Activated CD4-positive, alpha-beta T cell treated with anti-CD3 and anti-CD28 coated beads, Interleukin-2, Interleukin-4, amounts not matched to agents 100 ng/mL and 50 ng/mL, durations not matched to agents 16 hours and 8 hours (primary cell): ENCODE measurements around the gene MINDY2.
A peak's percentile ranks its signal among the peaks of the same experiment; 100 is the strongest.

Source experiments
- DNase-seq: peaks from one replicate; pipeline ENCODE4 v3.0.0-alpha.2; 2020; ENCODE audit warnings: low spot score

The MINDY2 gene, protein sequence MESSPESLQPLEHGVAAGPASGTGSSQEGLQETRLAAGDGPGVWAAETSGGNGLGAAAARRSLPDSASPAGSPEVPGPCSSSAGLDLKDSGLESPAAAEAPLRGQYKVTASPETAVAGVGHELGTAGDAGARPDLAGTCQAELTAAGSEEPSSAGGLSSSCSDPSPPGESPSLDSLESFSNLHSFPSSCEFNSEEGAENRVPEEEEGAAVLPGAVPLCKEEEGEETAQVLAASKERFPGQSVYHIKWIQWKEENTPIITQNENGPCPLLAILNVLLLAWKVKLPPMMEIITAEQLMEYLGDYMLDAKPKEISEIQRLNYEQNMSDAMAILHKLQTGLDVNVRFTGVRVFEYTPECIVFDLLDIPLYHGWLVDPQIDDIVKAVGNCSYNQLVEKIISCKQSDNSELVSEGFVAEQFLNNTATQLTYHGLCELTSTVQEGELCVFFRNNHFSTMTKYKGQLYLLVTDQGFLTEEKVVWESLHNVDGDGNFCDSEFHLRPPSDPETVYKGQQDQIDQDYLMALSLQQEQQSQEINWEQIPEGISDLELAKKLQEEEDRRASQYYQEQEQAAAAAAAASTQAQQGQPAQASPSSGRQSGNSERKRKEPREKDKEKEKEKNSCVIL

DNA sequence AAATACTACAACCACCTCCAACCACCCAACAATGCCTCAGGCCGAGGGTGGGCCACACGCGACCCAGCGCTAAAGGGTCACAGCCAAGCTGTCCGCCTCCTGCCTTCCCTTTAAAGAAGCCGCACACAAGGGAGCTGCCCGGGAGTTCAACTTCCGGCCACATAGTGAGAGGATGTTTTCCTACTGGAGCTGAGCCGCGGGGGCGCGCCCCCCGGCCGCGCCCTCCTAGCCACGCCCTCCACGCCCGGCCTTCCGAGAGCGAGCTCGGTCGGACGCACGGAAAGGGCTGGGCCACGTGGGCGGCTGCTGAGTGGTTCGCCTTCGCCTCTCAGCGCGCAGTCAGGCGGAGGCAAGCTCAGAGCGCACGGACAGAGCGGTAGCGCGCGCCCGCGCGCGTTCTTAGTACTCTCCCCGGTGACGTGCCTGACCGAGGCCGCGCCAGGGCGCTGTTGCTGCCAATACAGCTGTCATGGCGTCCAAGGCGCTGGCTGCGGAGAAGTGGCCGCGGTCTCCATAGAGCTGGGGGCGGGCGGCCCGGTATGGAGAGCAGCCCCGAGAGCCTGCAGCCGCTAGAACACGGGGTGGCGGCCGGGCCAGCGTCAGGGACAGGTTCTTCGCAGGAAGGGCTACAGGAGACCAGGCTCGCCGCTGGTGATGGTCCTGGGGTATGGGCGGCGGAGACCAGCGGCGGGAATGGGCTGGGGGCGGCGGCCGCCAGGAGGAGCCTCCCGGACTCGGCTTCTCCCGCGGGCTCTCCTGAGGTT lies at the start of gene MINDY2:
Gene MINDY2 (plus strand): TSS at position 446 of the 764 bp plus-strand sequence. CDS start 94 bp downstream, at position 540.
- peak; percentile 97 for DNase-seq

DNA sequence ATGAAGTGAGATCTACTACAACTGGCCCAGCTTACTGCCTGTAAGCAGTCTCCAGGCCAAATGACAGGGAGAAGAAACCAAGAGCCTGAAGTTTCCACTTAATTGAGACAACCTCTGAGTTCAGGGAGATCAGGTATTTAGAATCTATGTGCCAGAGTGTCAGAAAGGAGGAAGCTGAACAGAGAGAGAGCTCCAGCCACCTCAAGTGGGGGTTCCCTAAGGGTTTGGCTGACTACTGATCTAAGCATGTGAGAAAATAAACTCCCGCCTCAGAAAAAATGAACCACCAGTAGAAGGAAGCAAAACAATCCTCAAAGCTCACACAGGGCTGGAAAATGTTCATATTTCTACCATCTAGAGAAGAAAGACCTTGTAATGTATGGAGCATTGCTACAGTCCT lies 46.6 kb upstream of the MINDY2 start:
- no peak for DNase-seq

DNA sequence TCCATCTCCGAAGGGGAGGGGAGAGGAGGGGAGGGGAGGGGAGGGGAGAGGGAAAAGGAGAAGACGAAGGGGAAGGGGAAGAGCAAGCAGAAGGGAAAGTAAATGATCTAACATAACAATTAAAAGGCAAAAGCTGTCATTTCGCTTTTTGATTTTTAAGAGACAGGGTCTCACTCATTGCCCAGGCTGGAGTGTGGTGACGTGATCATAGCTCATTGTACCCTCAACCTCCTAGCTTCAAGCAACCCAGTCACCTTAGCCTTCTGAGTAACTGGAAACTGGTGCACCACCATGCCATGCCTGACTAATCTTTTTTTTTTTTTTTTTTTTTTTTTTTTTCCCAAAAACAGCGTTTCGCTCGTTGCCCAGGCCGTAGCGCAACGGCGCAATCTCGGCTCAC lies 44.2 kb upstream of the MINDY2 start:
- no peak for DNase-seq

DNA sequence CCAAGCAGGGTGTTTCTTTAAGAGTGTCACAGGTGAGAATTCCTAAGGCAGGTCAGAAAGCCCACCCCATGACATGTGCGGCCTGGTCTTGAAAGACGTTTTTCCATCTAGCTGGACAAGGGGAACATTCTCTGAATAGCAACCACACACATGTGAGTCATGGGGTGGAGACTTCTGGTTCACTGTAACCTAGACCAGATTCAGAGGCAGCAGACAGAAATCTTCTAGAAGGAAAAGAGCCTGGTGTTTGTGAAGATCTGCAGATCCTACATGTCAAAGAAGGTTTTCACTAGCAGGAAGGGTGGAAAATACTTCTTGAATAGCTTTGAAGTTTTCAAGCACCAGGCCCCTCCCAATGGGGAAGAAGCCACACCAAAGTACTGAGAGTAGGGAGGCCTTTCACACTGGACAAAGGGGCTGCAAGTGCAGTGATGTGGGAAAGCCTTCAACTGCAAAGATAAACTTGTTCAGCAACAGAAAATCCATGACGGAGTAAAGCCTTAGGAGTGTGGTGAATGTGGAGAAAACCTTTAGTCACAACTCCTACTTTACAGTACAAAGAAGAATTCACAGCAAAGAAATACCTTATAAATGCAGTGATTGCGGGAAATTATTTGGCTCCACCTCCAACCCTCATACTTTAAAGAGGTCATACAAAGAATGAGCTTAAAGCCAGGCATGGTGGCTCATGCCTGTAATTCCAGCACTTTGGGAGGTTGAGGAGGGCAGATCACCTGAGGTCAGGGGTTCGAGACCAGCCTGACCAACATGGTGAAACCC lies 39.2 kb upstream of the MINDY2 start:
- DNase-seq = no peak

DNA sequence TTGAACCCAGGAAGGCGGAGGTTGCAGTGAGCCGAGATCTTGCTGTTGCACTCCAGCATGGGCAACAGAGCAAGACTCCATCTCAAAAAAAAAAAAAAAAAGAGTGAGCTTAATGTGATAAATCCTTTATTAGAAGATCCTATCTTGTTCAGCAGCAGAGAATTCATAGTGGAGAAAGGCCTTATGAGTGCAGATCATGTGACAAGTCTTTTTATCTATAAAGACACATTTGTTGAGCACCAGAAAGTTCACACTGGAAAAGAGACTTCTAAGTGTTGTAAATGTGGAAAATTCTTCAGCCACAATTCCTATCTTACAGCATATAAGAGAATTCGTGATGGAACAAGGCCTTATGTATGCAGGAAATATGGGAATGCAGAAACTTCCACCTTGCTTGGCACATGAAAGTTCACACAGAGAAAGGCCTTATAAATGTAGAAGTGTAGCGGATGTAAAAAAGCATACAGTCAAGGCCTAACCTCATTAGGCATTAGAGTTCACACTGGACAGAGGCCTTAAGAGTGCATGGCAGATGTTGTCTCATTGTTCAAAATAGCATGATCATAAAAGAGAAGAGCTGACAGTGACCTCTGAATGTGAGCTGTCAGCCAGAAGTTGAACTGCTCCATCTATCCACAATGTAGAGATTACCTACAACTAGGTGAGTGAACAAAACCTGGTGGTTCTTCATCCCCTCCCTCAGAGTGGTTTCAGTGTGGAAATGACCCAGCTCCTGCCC lies 38.3 kb upstream of the MINDY2 start:
- no peak for DNase-seq

DNA sequence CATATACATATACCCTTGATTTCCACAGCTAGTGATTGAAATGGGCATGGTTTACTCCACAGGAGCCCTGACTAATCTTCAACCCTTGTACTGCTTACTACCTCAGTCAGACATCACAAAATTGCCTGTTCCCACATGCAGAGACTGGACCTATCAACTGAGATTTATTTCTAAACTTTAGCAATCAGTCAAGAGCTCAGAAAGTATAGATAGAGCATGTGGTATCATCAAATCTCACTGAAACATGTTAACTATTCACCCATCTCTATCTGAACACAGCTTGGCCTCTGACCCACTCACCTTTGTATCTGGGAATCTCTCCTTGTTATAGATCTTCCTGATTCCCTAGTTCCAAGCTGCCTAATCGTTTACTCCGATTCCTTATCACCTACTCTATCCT lies 36.2 kb upstream of the MINDY2 start:
- no peak for DNase-seq

DNA sequence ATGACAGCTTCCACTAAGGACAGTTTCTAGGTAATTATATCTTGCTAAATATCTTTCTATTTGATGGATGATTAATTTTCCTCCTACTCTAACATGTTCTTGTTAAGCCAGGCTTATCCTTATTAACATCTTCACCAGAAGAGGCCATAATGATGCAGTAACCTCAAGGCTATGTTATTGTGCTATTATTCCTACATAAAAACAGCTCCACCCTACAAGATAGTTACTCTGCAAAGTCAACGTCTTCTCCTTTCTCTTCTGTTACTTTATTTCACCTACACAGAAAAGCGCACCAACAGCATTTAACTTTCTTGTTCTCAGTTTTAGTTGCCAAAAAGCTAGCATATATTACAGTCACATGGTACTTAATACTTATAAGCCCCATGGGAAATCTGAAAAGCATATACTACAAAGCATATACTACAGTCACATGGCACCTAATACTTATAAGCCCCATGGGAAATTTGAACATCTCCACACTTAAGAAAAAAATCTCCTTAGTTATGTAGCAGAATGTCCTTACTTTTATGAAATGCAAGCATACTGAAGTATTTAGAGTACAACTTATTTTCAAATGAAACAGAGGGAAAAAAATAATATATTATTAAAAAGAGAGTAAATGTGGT lies 35.0 kb upstream of the MINDY2 start:
- DNase-seq = no peak

DNA sequence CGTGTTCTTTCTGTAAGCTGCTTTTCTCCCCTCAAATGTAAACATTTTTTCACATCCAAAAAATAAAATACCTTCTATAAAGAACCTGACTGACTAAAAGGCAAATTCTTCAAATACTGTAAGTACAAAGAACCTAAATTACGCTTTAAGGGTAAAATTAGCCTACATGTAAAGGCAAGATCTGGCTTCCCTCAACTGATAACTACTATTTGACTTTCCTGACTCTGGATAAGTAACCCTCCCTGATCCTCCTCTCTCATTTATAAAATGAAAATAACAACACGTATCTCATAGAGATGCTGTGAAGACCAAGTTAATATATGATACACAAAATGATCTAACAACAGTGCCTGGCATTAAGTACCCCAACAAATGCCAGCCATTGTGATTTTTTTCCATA lies 33.8 kb upstream of the MINDY2 start:
- DNase-seq = no peak

DNA sequence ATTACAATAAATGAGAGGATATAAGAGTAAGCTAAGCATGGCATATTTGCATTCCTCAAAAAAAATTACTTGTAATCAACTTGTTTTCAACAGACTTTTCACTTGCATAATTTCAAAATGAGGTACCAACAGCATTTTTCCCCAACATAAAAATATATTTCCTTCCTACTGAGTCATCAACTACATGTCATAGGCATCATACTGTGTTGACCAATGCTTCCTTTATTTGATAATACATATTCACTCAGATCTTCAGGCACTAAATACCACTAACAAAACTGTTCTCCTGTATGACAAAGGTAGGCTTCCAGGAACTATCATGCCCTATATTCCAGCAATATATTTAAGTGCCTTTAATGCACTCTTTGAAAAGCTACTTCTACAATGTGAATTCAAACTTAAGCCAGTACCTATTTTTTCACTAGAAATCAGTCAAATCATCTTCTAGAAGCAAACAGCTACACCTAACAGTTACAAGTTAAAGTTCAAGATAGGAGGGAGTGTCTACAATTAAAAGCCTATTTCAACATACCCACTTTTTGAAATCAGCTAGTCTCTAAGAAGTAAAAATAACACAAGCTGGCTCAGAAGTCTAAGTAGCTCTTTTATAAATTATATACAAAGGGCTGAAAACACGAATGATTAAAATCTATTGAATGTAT lies 32.9 kb upstream of the MINDY2 start:
- peak; percentile 9 for DNase-seq

DNA sequence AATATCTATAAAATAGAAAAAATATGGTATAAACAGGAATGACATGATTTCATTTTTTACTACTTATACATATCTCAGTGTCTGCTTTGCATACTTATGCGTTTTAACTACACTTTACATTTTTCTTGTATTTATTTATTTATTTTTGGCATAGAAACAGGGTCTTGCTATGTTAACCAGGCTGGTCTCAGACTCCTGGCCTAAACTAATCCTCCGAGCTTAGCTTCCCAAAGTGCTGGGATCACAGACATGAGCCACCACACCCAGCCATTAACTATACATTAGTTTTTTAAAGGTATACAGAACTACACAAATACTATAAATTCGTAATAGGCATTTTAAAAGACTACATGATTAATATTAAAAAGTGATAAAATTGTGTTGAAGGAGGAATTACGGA lies 30.7 kb upstream of the MINDY2 start:
- DNase-seq = no peak

DNA sequence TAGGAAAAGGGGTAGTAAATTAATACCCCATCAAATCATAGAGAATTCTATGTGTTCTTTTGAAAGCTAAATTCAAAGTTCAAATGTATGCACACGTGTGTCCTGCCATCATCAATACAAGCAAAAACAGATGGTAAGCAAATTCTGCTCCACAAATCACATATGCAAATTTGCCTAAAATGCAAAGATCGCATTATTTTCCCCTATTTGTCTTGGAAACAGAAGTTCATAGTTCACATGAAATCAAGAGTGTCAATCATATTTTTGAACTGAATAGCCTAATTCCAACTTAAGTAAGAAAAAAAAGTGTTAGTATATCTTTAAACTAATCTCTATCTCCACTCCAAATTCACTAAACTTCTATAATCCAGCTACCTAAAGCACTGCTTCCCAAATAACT lies 30.1 kb upstream of the MINDY2 start:
- DNase-seq = no peak

DNA sequence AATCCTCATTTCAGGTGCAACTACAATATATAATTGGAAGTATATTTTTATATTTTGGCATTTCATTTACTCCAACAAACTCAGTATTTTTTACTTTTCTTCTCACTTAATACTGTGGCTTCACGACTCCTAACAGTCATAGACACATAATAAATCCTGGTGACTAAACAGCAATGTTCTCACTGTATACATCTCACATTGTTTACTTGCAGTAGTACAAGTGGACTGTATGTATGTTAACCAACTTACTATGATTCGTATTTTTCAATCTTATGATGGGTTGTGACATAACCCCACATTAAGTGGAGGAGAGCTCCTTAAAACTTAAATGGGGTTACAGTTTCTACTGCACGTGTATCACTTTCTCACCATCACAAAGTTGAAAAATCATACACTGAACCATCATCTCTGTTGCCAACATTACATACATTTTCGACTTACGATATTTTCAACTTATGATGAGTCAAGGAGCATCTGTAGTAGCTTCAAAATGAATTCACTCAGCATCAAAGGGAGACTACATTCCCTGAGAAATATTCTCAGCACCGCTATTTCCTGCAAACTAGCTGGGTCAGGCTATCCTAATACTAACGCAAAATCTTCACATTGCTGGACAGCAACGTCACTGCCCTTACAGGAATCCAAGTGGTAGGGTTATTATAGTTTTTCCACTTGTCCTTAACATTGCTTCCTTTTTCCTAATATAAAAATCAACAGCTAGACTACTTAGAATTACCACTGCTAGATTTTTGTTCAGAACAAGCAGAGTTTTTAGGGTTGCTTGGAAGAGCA lies 28.9 kb upstream of the MINDY2 start:
- DNase-seq = no peak

DNA sequence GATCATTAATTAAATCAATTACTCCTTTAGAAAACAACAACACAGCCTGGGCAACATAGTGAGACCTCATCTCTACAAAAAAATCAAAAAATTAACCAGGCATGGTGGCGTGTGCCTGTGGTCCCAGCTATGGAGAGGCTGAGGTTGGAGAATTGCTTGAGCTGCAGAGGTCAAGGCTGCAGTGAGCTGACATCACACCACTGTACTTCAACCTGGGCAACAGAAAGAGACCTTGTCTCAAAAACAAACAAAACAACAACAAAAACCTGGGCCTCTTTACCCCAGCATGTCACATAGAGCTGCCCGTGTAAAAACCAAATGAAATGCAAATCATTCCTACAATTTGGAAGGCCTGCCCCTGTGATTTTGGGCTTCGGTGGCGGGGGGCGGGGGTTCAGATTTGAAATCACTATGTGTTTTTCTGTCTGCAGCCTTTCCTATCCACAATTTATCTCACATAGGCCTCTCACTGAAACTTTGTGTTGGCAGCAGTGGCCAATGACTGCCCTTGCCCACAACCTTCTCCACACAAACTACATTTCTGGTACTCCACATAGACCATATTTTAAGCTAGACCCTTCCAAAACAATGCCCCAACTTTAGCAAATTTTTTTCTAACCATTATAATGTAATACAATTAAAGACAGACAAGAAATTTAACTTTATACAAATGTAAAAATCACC lies 28.1 kb upstream of the MINDY2 start:
- DNase-seq = no peak

DNA sequence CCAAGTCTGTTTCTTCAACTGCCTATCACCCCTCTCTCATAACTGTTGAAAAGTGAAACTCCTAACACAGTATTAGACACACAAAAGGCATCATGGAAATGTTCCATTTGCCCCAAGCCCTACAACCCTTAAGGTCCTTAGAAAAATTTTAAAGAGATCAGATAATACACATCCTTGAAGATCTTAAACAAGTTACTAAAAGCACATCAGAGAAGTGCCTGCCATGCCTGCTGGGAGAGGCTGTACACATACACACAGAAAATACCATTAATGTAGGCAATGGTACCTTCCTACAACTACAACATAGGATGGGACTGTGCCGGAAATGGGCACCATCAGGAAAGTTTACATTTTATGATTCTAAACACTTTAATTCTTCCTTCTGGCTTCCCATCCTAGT lies 24.9 kb upstream of the MINDY2 start:
- no peak for DNase-seq

DNA sequence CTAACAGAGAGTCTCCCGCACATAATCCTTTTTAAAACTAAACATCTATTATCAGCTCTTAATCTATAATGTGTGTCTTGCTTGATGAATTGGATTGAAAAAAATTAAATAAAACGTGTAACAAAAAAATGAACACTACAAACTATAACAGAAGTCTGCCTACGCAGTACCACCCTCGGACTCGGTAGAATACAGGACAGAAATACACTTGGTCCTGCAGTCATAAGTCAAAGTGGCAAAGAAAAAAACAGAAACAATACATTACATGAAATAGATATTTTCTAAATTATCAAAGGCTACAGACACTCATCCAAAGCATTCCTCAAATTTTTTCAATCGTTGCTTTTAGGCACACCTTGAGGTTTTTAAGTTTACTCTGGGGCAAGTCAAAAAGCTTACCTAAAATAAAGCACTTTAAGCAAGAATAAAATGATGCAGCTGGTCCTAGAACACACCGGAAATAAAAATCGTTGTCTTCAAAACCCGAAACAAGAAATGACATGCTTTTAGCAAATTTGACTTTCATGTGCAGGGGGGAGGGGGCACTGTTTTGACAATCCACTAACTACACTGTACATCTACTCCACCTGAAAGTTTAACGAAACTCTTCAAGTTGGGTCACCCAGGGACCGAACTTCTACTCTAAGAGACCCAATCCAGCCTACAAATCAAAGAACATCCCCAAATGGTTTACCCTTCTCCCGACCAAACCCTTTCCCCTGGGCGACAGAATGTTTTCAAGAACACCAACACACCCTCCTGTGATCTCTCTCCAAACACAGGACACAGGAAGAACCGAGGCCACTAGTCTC lies 22.9 kb upstream of the MINDY2 start:
- peak; percentile 66 for DNase-seq

DNA sequence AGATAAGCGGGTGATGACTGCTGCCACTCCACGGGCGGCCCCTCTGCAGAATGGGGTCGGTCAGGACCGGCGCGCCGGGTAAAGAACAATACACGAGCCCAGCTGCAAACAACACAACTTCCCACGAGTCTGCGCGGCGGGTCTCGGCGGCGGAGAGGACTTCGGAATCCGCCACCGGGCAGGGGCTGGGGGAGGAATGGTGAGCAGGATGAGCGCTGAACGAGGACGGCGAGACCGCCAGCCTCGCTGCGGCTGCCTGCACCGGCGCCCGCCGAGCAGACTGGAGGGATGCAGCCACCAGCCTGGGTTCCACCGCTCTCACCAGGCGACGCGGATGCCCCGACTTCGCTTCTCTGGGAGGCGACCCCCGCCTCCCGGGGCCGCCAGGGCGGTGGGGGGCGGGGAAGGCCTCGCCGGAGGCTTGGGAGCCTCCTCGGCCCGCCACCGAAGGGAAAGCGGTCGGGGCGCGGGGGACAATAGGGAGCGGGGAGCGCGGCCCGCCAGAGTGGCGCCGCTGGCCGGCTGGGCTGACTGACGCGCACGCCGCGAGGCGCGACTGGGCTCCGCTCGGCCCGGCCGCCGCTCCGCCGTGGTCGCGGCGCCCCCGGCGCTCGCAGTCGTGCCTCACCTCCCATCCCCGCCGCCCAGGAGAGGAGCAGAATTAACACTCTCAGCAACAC lies 22.1 kb upstream of the MINDY2 start:
- peak; percentile 41 for DNase-seq

DNA sequence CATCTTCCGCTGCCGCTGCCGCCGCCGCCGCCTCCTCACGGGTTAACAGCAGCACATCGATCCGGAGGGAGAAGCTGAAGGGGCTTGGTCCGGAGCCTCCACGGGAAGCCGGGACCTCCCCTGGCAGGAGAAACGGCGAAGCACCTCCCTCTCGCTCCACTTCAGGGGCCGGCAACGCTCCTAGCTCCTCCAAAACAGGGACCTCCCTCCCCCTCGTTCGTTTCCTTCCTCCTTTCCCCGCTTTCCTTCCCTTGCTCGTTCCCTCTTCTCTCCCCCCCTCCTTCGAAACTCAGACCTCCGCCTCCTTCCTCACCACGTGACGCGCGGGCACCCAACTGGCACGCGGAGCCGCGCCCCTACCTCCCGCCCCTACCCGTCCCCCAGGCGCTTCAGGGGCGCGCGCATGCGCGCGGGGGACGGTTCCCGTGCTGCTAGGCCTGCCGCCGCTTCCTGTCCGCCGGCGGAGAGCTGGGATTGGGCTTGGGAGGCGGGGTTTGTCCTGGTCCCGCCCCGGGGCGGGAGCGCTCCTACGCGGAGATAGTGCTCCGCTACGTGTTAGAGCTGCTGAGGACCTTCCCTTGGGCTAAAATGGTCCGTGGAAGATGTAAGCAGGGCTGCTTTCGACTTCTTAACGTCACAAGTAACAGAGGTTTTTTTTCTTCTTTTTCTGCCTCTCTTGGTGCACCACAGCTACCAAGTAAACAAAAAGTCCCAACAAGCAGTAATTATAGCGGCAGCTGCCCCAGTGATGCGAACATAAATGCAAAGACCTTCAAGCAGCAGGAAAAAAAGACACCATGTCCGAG lies 21.4 kb upstream of the MINDY2 start, which contains the start of gene ADAM10:
Gene ADAM10 (minus strand): TSS at position 176 of the 806 bp plus-strand sequence. CDS start 173 bp downstream, at position 3.
- peak; percentile 99 for DNase-seq
